NB4 (cell line): Measurements from ENCODE around the gene RPP25.

ENCODE experiments used
- MAX ChIP-seq: IDR thresholded peaks from 2 replicates; pipeline ENCODE4 v1.6.1; 2011; ENCODE audit warnings: low read depth, low read length
- TF ChIP-seq, protein P1 (sequence below): IDR thresholded peaks from one replicate; pipeline ENCODE4 v1.5.1; 2012; ENCODE audit warnings: low read depth, low read length

DNA sequence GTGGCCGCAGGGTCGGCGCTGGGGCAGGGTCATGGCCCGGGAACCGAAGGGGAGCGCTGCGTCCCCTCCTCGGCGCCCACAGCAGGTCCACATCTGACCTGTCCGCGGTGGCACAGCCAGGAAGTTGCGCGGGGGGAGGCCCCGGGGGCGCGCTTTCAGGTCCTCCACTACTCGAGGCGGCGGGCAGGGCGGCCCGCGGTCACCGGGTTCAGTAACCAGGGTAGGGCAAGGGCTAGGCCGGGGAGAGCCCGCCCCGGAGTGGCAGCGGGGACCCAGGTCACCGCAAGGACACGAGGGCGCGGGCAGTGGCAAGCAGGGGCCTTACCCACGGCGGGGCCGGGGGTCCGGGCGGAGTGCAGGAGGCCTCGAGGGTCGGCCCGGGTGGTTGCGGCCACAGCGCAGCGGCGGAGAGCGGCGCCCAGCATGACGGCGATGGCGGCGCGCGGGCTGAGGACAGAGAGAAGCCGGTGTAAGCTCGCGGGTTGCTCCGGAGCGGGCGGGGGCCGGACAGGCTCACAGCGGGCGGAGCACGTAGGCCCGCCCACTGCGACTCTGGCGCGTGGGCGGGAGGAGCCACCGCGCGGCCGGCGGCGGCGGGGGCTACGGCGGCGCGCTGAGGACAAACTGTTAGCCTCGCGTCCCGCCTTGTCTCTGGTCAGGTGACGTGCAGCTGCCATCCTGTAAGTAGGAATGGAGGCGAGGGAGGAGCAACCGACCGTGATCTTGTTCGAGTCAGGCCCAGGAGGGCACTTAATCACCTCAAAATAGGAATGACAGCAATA, 18.8 kb downstream of the RPP25 start, which contains the start of gene COX5A:
- peak; percentile 81 for TF ChIP-seq MAX
- TF ChIP-seq, protein P1, sequence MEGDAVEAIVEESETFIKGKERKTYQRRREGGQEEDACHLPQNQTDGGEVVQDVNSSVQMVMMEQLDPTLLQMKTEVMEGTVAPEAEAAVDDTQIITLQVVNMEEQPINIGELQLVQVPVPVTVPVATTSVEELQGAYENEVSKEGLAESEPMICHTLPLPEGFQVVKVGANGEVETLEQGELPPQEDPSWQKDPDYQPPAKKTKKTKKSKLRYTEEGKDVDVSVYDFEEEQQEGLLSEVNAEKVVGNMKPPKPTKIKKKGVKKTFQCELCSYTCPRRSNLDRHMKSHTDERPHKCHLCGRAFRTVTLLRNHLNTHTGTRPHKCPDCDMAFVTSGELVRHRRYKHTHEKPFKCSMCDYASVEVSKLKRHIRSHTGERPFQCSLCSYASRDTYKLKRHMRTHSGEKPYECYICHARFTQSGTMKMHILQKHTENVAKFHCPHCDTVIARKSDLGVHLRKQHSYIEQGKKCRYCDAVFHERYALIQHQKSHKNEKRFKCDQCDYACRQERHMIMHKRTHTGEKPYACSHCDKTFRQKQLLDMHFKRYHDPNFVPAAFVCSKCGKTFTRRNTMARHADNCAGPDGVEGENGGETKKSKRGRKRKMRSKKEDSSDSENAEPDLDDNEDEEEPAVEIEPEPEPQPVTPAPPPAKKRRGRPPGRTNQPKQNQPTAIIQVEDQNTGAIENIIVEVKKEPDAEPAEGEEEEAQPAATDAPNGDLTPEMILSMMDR: no peak
